ENCODE data around the gene PCDHGA11.
"Not testable (repeated sequence)": the region's sequence is repeated elsewhere in the genome, so short reads cannot be mapped to it uniquely, and the experiment has no call there.

GRCh38 chr5:141407790-141408505 lies 12.9 kb upstream of the PCDHGA11 start, which contains the start of gene PCDHGB6:
- TF ChIP-seq POLR2A (IDR thresholded peaks at IDR 0.05), result not testable (repeated sequence)
- peak in 5 of 6 experiments; percentile 18 to 53 (median 34) for TF ChIP-seq CTCF (IDR thresholded peaks at IDR 0.05)
